Measurements from ENCODE around the gene PIMREG. TPM values are rescaled to one million over a fixed set of nuclear protein-coding genes. Genes with fewer than 3 reads are reported as not detected.

PIMREG gene
- total and polyA plus RNA-seq, 2 experiments from 2014 or later, result 11.3 to 70.6 TPM

DNA sequence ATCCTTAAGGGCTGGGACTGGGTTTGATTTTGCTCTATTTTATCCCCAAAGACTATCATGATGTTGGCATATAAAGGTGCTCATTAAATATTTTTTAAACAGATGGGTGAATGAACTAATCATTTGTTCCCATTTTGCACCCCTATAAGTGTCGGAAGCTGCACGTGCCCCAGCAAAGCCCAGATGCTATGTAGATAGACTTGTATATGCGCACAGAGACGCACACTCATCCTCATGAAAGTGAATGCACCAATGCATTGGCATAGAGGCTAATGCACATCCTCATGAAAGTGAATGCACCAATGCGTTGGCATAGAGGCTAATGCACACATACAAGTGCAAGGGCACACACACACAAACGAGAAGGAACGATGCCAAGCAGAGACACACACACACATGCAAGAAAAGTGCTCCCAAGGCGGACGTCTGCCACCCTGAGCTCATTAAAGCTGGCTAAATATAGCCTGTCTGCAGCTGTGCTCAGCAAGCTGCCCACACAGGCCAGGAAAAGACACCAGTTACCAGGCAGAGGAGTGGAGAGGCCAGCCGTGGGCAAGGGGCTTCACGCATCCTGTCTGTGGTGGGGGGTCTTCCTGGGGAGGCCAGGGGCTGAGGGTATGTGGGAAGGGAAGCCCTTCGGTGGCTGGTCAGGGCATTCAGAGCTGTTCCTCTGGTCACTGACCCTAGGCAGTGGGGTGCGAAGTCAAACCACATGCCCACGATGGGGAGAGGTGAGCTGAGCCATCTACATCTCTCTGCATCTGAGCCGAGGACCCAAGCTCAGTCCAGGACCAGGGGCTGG, 52.6 kb downstream of the PIMREG start:
- DNase-seq (ENCODE audit: low read depth in 1 of 2, low spot score in 1 of 2), result peak in 1 of 2 donors; percentile 48
- no peaks in the 10 kb centered on the region for H3K27me3 ChIP-seq
- H3K4me3 ChIP-seq, result no peak overlapping the region
- no peaks in the 10 kb centered on the region for H3K9me3 ChIP-seq (ENCODE audit: low read depth)
- peaks cover 20% of the 10 kb centered on the region for H3K4me1 ChIP-seq (ENCODE audit: low read depth)
- no peaks in the 10 kb centered on the region for H3K36me3 ChIP-seq
- H3K27ac ChIP-seq, result no peak overlapping the region
- TF ChIP-seq, protein P1, sequence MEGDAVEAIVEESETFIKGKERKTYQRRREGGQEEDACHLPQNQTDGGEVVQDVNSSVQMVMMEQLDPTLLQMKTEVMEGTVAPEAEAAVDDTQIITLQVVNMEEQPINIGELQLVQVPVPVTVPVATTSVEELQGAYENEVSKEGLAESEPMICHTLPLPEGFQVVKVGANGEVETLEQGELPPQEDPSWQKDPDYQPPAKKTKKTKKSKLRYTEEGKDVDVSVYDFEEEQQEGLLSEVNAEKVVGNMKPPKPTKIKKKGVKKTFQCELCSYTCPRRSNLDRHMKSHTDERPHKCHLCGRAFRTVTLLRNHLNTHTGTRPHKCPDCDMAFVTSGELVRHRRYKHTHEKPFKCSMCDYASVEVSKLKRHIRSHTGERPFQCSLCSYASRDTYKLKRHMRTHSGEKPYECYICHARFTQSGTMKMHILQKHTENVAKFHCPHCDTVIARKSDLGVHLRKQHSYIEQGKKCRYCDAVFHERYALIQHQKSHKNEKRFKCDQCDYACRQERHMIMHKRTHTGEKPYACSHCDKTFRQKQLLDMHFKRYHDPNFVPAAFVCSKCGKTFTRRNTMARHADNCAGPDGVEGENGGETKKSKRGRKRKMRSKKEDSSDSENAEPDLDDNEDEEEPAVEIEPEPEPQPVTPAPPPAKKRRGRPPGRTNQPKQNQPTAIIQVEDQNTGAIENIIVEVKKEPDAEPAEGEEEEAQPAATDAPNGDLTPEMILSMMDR (IDR thresholded peaks at IDR 0.05; ENCODE audit: low read depth, low read length), result no peak

DNA sequence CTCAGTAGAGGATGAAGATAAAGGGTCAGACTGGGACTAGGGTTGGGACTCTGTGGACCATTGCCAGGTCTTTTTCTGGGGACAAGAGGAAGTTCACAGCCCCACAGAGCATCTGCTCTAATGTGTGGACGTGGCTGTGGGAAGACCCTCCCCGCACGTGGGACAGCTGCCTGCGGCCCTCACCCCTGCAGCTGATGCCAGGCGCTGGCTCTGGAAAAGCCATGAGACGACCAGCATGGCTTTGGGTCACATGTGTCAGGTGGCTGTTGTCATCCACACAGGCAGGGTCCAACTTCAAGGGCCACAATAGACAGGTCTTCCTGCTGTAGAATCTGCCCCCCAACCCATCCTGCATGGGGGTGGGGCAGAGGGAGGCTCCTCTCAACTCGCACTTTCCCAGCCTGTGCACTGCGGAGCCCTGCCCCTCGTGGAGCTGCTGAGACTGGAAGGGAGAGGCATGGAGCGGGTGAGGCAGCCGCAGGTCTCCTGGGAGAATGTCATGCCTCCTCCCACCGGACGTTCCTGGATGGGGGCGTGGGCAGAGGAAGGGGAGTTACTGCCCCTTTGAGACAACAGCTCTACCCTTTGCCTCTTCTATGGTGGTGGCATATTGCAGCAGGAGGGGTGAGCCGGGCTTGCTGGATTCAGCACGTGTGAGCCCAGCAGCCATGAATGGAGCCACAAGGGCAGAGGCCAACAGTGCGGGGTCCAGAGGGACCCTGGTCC, 53.4 kb downstream of the PIMREG start:
- no peaks in the 10 kb centered on the region for H3K36me3 ChIP-seq
- TF ChIP-seq, protein P1 (IDR thresholded peaks at IDR 0.05; ENCODE audit: low read depth, low read length), result no peak
- H3K9me3 ChIP-seq (ENCODE audit: low read depth), result no peaks in the 10 kb centered on the region
- DNase-seq (ENCODE audit: low read depth in 1 of 2, low spot score in 1 of 2), result no peak
- no peak overlapping the region for H3K4me3 ChIP-seq
- H3K27ac ChIP-seq, result no peak overlapping the region
- peaks cover 20% of the 10 kb centered on the region for H3K4me1 ChIP-seq (ENCODE audit: low read depth)
- H3K27me3 ChIP-seq, result no peaks in the 10 kb centered on the region

DNA sequence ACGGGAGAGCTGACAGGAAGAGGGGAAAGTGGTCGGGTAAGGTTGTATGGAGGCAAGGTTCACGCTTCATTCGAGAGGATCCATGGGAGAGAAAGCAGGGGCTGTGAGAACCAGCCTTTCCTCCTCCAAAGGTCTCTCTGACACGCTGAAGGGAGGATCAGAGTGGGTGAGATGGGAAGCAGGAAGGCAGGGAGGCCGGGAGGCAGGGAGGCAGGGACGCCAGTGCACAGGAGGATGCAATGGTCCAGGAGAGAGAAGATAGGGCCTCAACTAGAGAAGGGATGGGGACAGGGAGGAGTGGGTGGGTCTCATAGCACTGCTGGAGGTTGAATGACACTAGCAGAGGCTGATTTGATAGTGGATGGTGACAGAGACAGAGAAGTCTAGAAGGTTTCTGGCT, 54.1 kb downstream of the PIMREG start:
- H3K9me3 ChIP-seq (ENCODE audit: low read depth), result no peaks in the 10 kb centered on the region
- no peak for DNase-seq (ENCODE audit: low read depth in 1 of 2, low spot score in 1 of 2)
- H3K36me3 ChIP-seq, result no peaks in the 10 kb centered on the region
- H3K27ac ChIP-seq, result no peak overlapping the region
- TF ChIP-seq, protein P1 (IDR thresholded peaks at IDR 0.05; ENCODE audit: low read depth, low read length), result no peak
- no peaks in the 10 kb centered on the region for H3K27me3 ChIP-seq
- peaks cover 20% of the 10 kb centered on the region for H3K4me1 ChIP-seq (ENCODE audit: low read depth)
- no peak overlapping the region for H3K4me3 ChIP-seq

DNA sequence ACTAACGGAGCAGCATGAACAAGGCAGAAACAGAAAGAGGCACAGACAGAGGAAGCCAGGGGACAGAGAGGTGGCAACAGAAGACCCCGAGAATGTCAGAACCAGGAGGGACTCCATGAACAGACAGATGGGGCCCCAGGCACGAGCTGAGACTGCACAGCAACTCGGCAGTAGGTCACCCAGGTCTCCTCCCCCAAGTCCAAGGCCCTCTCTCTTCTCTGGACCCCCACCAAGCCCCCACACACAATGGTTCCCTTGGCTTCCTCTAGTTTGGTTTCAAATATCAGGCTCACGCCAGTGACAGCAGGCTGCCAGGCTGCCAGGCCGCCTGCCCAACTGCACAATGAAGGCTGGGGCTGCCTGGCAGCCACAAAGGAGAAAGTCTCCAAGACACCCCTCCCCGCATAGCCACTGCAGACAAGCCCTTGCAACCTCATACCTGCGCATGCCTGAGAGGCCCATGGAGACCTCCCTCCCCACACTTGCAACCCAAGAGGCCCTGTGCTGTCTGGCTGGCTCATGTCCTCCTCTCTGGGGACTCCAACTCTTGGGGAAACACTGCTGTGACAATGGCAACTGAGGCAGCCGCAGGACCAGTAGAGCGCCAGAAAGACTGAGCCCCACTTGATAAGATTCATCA, 54.8 kb downstream of the PIMREG start:
- H3K27ac ChIP-seq, result no peak overlapping the region
- H3K27me3 ChIP-seq, result no peaks in the 10 kb centered on the region
- TF ChIP-seq, protein P1 (IDR thresholded peaks at IDR 0.05; ENCODE audit: low read depth, low read length), result no peak
- no peaks in the 10 kb centered on the region for H3K9me3 ChIP-seq (ENCODE audit: low read depth)
- no peak overlapping the region for H3K4me3 ChIP-seq
- H3K4me1 ChIP-seq (ENCODE audit: low read depth), result peaks cover 20% of the 10 kb centered on the region
- DNase-seq (ENCODE audit: low read depth in 1 of 2, low spot score in 1 of 2), result no peak
- no peaks in the 10 kb centered on the region for H3K36me3 ChIP-seq

Other genes starting within 250 kb of the PIMREG start
- gene AIPL1, start 9.3 kb upstream of the PIMREG start, total RNA-seq, result not detected in 2 replicates
- not detected in 2 replicates for gene AIPL1, start 9.3 kb upstream of the PIMREG start, polyA plus RNA-seq
- gene PITPNM3, start 112.1 kb downstream of the PIMREG start, total RNA-seq, result 3.1 and 6.5 TPM in 2 replicates
- gene PITPNM3, start 112.1 kb downstream of the PIMREG start, polyA plus RNA-seq, result 0.77 and 1.8 TPM in 2 replicates
- gene KIAA0753, start 196.3 kb downstream of the PIMREG start, total RNA-seq, result 11.3 and 13.5 TPM in 2 replicates
- gene KIAA0753, start 196.3 kb downstream of the PIMREG start, polyA plus RNA-seq, result 6.9 and 9.2 TPM in 2 replicates
- 128 and 270 TPM in 2 replicates for gene TXNDC17, start 196.6 kb downstream of the PIMREG start, total RNA-seq
- gene TXNDC17, start 196.6 kb downstream of the PIMREG start, polyA plus RNA-seq, result 279 and 467 TPM in 2 replicates
- gene MED31, start 207.2 kb downstream of the PIMREG start, total RNA-seq, result 7.1 and 15.7 TPM in 2 replicates
- gene MED31, start 207.2 kb downstream of the PIMREG start, polyA plus RNA-seq, result 44.1 and 72.6 TPM in 2 replicates
- gene C17orf100, start 207.3 kb downstream of the PIMREG start, total RNA-seq, result 2.4 and 3.7 TPM in 2 replicates
- 7.1 and 8.2 TPM in 2 replicates for gene C17orf100, start 207.3 kb downstream of the PIMREG start, polyA plus RNA-seq

All from cardiac muscle cell (in vitro differentiated cells and primary cell).